DND-41 (cell line): Measurements from ENCODE around the gene ERC2.

Source experiments
- ATAC-seq: fragments of 200-7000 bp; cut with Tn5 transposase; 3 replicates; pipeline ENCODE4 v1.9.1; 2021; ENCODE audit warnings: low read depth; ENCODE audit not compliant: insufficient read depth
- DNase-seq: peaks from one replicate; pipeline ENCODE4 v3.0.0-alpha.2; 2020
- H2AFZ ChIP-seq: 2 replicates; pipeline ENCODE4 v1.6.0; 2012; ENCODE audit warnings: low read depth, low read length
- H3K27ac ChIP-seq: 2 replicates; pipeline ENCODE4 v1.5.1; 2012; ENCODE audit warnings: low read length, inconsistent platforms
- H3K27me3 ChIP-seq: fragments of 200-600 bp; sonication (generic); 2 replicates; pipeline ENCODE4 v1.6.0; 2012; ENCODE audit warnings: low read length, mild to moderate bottlenecking, inconsistent platforms; ENCODE audit not compliant: insufficient read depth, poor library complexity
- H3K36me3 ChIP-seq: 2 replicates; pipeline ENCODE4 v1.5.1; 2012; ENCODE audit warnings: low read length, inconsistent platforms; ENCODE audit not compliant: insufficient read depth
- H3K4me1 ChIP-seq: 2 replicates; pipeline ENCODE4 v1.5.1; 2012; ENCODE audit warnings: mild to moderate bottlenecking, low read length; ENCODE audit not compliant: insufficient read depth
- H3K4me2 ChIP-seq: 2 replicates; pipeline ENCODE4 v1.6.0; 2012; ENCODE audit warnings: mild to moderate bottlenecking, moderate library complexity, low read length, inconsistent platforms; ENCODE audit not compliant: insufficient read depth
- H3K4me3 ChIP-seq, 2 experiments: fragments of 200-600 bp in 1 of 2; shearing (Covaris generic) in 1 of 2; 2 replicates each; pipeline ENCODE4 v1.5.1; 2012 to 2016; ENCODE audit warnings: inconsistent platforms in 2 of 2, low read length in 2 of 2, mild to moderate bottlenecking in 2 of 2, low read depth in 1 of 2, moderate library complexity in 1 of 2
- H3K79me2 ChIP-seq: 2 replicates; pipeline ENCODE4 v1.6.0; 2012; ENCODE audit warnings: low read length, inconsistent platforms; ENCODE audit not compliant: insufficient read depth
- H3K9ac ChIP-seq: 2 replicates; pipeline ENCODE4 v1.6.0; 2012; ENCODE audit warnings: low read depth, mild to moderate bottlenecking, inconsistent platforms, low read length, moderate library complexity
- H3K9me3 ChIP-seq: 2 replicates; pipeline ENCODE4 v1.5.1; 2012; ENCODE audit warnings: low read length, moderate library complexity, mild to moderate bottlenecking, inconsistent platforms; ENCODE audit not compliant: insufficient read depth, severe bottlenecking
- H4K20me1 ChIP-seq: 2 replicates; pipeline ENCODE4 v1.6.0; 2012; ENCODE audit warnings: low read length; ENCODE audit not compliant: insufficient read depth
- CTCF ChIP-seq: IDR thresholded peaks from 2 replicates; pipeline ENCODE4 v1.5.1; 2012; ENCODE audit warnings: borderline replicate concordance, low read length, moderate library complexity, mild to moderate bottlenecking; ENCODE audit not compliant: poor library complexity, severe bottlenecking; ENCODE audit errors: extremely low read depth
- EZH2 ChIP-seq: IDR thresholded peaks from 3 replicates; pipeline ENCODE4 v1.6.1; 2012; ENCODE audit warnings: borderline replicate concordance, low read depth, mild to moderate bottlenecking, moderate library complexity, low read length, inconsistent platforms; ENCODE audit not compliant: severe bottlenecking

The ERC2 gene

GRCh38 chr3:56054844-56055243 is 413.4 kb downstream of the ERC2 start:
- Histone ChIP-seq H4K20me1 (no peaks in the 10 kb centered on the region), H2AFZ (no peak overlapping the region), H3K4me2 (no peak overlapping the region), H3K4me1 (no peaks in the 10 kb centered on the region), H3K9me3 (no peaks in the 10 kb centered on the region), H3K79me2 (no peaks in the 10 kb centered on the region), H3K4me3 (no peak overlapping the region), H3K36me3 (no peaks in the 10 kb centered on the region), H3K27me3 (peaks cover 5% of the 10 kb centered on the region), H3K27ac (no peak overlapping the region), H3K9ac (no peak overlapping the region)
- no peak for DNase-seq
- TF ChIP-seq CTCF: no peak
- no peak for ATAC-seq

GRCh38 chr3:56053727-56054126 is 414.5 kb downstream of the ERC2 start:
- no peak for TF ChIP-seq CTCF
- no peak for TF ChIP-seq EZH2
- Histone ChIP-seq H3K4me3 (no peak overlapping the region), H3K27me3 (peaks cover 8% of the 10 kb centered on the region), H4K20me1 (no peaks in the 10 kb centered on the region), H3K36me3 (no peaks in the 10 kb centered on the region), H3K79me2 (no peaks in the 10 kb centered on the region), H3K9ac (no peak overlapping the region), H3K9me3 (no peaks in the 10 kb centered on the region), H3K27ac (no peak overlapping the region), H3K4me1 (no peaks in the 10 kb centered on the region), H2AFZ (no peak overlapping the region), H3K4me2 (no peak overlapping the region)
- ATAC-seq (no peak), DNase-seq (no peak)

GRCh38 chr3:56052188-56052587 is 416.1 kb downstream of the ERC2 start:
- Histone ChIP-seq H3K27ac (no peak overlapping the region), H3K36me3 (no peaks in the 10 kb centered on the region), H3K79me2 (no peaks in the 10 kb centered on the region), H2AFZ (no peak overlapping the region), H3K9ac (no peak overlapping the region), H3K4me1 (no peaks in the 10 kb centered on the region), H3K4me2 (no peak overlapping the region), H3K4me3 (no peak overlapping the region), H3K27me3 (peaks cover 8% of the 10 kb centered on the region), H3K9me3 (no peaks in the 10 kb centered on the region), H4K20me1 (no peaks in the 10 kb centered on the region)
- TF ChIP-seq CTCF: no peak
- no peak for TF ChIP-seq EZH2
- ATAC-seq: no peak
- no peak for DNase-seq

GRCh38 chr3:56051052-56051451 is 417.2 kb downstream of the ERC2 start:
- H3K4me2 ChIP-seq: no peak overlapping the region
- no peaks in the 10 kb centered on the region for H3K4me1 ChIP-seq
- H4K20me1 ChIP-seq: no peaks in the 10 kb centered on the region
- DNase-seq: no peak
- H3K4me3 ChIP-seq: no peak overlapping the region
- no peak overlapping the region for H3K27ac ChIP-seq
- H3K79me2 ChIP-seq: no peaks in the 10 kb centered on the region
- no peaks in the 10 kb centered on the region for H3K9me3 ChIP-seq
- no peak overlapping the region for H3K9ac ChIP-seq
- no peak for ATAC-seq
- H3K27me3 ChIP-seq: peaks cover 16% of the 10 kb centered on the region
- H3K36me3 ChIP-seq: no peaks in the 10 kb centered on the region
- H2AFZ ChIP-seq: no peak overlapping the region
- no peak for TF ChIP-seq CTCF
- TF ChIP-seq EZH2: no peak
